ENCODE results near the gene KRTAP4-3.

DNA sequence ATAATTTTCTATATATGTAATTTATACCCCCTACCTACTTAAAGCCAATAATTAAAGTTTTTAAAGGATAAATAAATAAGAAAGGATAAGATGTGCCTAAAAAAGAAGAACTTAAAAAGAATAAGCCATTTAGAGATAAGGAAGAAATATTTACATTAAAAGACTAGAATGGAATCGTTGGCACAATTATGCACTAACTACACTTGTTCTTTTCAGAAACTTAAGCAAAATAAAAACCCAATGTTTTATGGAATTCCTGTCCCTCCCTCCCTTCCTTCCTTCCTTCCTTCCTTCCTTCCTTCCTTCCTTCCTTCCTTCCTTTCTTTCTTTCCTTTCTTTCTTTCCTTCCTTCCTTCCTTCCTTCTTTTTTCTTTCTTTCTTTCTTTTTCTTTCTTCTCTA lies 23.2 kb downstream of the KRTAP4-3 start:
- TF ChIP-seq SMAD3 (CRISPR knock-in tag; IDR thresholded peaks at IDR 0.05) (no peak), SRY (CRISPR knock-in tag; IDR thresholded peaks at IDR 0.05) (no peak), ZNF317 (CRISPR knock-in tag; IDR thresholded peaks at IDR 0.05) (no peak), POLR2A (IDR thresholded peaks at IDR 0.05; ENCODE audit: insufficient read depth in 1 of 2, low read depth in 2 of 2, low read length in 2 of 2) (no peak), KDM2A (CRISPR knock-in tag; IDR thresholded peaks at IDR 0.05; ENCODE audit: borderline replicate concordance, low read depth) (no peak), NR2F2 (IDR thresholded peaks at IDR 0.05; ENCODE audit: borderline replicate concordance, low read depth) (no peak)
- TF ChIP-seq, protein P1, sequence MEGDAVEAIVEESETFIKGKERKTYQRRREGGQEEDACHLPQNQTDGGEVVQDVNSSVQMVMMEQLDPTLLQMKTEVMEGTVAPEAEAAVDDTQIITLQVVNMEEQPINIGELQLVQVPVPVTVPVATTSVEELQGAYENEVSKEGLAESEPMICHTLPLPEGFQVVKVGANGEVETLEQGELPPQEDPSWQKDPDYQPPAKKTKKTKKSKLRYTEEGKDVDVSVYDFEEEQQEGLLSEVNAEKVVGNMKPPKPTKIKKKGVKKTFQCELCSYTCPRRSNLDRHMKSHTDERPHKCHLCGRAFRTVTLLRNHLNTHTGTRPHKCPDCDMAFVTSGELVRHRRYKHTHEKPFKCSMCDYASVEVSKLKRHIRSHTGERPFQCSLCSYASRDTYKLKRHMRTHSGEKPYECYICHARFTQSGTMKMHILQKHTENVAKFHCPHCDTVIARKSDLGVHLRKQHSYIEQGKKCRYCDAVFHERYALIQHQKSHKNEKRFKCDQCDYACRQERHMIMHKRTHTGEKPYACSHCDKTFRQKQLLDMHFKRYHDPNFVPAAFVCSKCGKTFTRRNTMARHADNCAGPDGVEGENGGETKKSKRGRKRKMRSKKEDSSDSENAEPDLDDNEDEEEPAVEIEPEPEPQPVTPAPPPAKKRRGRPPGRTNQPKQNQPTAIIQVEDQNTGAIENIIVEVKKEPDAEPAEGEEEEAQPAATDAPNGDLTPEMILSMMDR (CRISPR knock-in tag; IDR thresholded peaks at IDR 0.05) = no peak
- TF ChIP-seq, protein P2, sequence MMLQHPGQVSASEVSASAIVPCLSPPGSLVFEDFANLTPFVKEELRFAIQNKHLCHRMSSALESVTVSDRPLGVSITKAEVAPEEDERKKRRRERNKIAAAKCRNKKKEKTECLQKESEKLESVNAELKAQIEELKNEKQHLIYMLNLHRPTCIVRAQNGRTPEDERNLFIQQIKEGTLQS (CRISPR knock-in tag; IDR thresholded peaks at IDR 0.05) = no peak

All from HepG2 (cell line).